Measurements from ENCODE around the gene CSH1. TPM values are rescaled to one million over a fixed set of nuclear protein-coding genes. Genes with fewer than 3 reads are reported as not detected.

The CSH1 gene
- total and polyA plus RNA-seq, 2 donors (not counting 3 experiments of a cell fraction or from before 2014, with no cell fraction given), result not detected

DNA sequence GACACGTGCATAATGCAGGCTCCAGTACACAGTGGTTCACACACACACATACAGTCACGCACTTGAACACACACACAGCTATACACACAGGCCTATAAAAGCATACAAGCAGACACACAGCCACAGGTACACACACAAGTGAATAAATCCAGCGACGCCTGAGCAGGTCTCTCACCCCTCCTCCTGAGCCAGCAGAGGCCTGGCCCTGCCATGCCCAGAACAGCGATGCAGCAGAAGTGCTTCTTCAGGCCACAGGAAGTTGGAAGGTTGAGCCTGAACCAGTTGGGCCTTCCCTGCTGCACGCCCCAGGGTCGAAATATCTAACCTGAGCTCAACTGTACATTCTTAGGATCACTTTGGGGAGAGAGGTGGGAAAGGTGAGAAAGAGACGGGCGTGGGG is 43.0 kb upstream of the CSH1 start:
- ChIA-PET POLR2A (no interaction called here), CTCF (interaction anchor here (0.7 to 1.9 kb wide), 5 partner anchors 12 to 194 kb away, joined by 3 to 9 read pairs (median 4); partner anchors contain the start of gene GH1)
- Histone ChIP-seq H3K27me3 (ENCODE audit: control insufficient read depth in 2 of 2, insufficient read depth in 2 of 2, low read length in 2 of 2) (no peaks in the 10 kb centered on the region), H3K9ac (replicated peaks; ENCODE audit: extremely low read depth, insufficient read depth, low read length) (no peak overlapping the region), H3K27ac (ENCODE audit: insufficient read depth, low read depth, low read length) (no peak overlapping the region), H2AFZ (ENCODE audit: low read depth, low read length) (no peak overlapping the region), H3K36me3 (ENCODE audit: control insufficient read depth in 2 of 2, extremely low read depth in 1 of 2, insufficient read depth in 2 of 2, low read length in 2 of 2) (no peaks in the 10 kb centered on the region), H3K4me2 (ENCODE audit: insufficient read depth, low read length) (no peak overlapping the region), H3K4me3 (replicated peaks in 1 of 3; ENCODE audit: insufficient read depth in 1 of 3, low read depth in 1 of 3, low read length in 3 of 3) (no peak overlapping the region), H3K79me2 (ENCODE audit: control insufficient read depth, insufficient read depth, low read length) (no peaks in the 10 kb centered on the region), H3K9me1 (replicated peaks; ENCODE audit: control insufficient read depth, extremely low read depth, insufficient read depth, low read length) (no peaks in the 10 kb centered on the region), H4K20me1 (replicated peaks; ENCODE audit: control insufficient read depth, extremely low read depth, insufficient read depth, low read length) (no peaks in the 10 kb centered on the region), H3K9me3 (replicated peaks; ENCODE audit: control insufficient read depth, insufficient read depth, low read length) (no peaks in the 10 kb centered on the region), H3K4me1 (ENCODE audit: control insufficient read depth, extremely low read depth, insufficient read depth, low read length) (no peaks in the 10 kb centered on the region)
- DNase-seq (ENCODE audit: low read depth, low spot score) (no peak), FAIRE-seq (no peak)
- TF ChIP-seq MAX (IDR thresholded peaks at IDR 0.05; ENCODE audit: insufficient read depth, insufficient read length) (no peak), POLR2AphosphoS5 (IDR thresholded peaks at IDR 0.05; ENCODE audit: insufficient read depth, low read depth, low read length) (no peak), EZH2 (IDR thresholded peaks at IDR 0.05; ENCODE audit: borderline replicate concordance, low read depth, low read length, severe bottlenecking) (no peak), FOS (IDR thresholded peaks at IDR 0.05; ENCODE audit: borderline replicate concordance, insufficient read depth, low read length) (no peak), MYC (IDR thresholded peaks at IDR 0.05; ENCODE audit: low read depth, low read length) (no peak), CTCF (IDR thresholded peaks at IDR 0.05; ENCODE audit: extremely low read depth in 1 of 2, insufficient read depth in 1 of 2, low read depth in 1 of 2, low read length in 2 of 2) (no peak), JUN (IDR thresholded peaks at IDR 0.05; ENCODE audit: borderline replicate concordance, insufficient read depth, insufficient read length, low read depth) (no peak), GATA2 (IDR thresholded peaks at IDR 0.05; ENCODE audit: insufficient read depth, insufficient read length, low read depth, low read length) (no peak), POLR2A (IDR thresholded peaks at IDR 0.05; ENCODE audit: low read depth, low read length) (no peak)
- BruUV-seq (replicated peaks), result no TSS peak
- dilution Hi-C loops (cut with MboI; ENCODE audit: extremely low pct_ligation_motif_present, low sequenced_read_pairs) (no loop called here), intact Hi-C loops (cut with micrococcal nuclease) (no loop called here)
